ENCODE measurements around the gene PEX14. TPM values are rescaled to one million over a fixed set of nuclear protein-coding genes. Genes with fewer than 3 reads are reported as not detected.

Gene PEX14
- polyA plus RNA-seq, 3 donors: 2.2 to 8.8 (median 2.7) TPM

DNA sequence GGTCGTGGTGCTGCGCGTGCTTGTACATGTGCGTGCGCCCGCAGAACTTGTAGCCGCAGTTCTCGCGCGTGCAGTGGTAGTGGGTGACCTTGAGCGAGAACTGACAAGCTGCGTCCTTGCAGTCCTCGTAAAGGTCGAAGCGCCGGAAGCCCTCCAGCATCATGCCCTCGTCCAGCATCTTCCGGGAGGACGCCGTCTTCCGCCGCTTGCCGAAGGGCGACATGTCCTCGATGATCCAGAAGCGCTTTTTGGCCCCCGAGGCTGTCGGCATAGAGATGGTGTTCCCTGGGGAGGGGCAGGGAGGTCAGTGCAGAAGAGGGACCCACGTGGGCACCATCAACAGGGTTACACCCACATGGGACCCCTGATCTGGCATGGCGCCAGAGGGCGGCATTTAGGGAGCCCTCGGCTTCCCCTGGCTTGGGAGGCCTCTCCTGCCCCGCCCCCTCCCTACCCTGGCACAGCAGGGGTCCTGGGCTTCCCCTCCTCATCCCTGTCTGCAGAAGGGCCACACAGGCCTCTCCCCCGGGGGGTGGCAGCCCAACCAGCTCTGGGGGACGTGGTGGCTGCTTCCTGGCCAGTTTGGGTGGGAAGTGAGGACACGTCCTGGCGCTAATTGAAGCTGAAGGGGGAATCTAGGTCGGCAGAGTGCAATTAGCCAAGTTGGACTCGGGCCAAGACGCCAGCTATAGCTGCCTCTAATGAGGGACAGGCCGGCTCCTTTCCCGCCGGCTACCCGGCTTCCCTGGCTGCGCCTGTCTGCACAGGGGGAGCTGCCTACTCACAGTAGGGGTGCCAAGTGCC, 165.2 kb downstream of the PEX14 start:
- H3K4me3 Mint-ChIP-seq: peak overlapping the region in 1 of 2 donors; percentile 70
- DNase-seq: no peak

DNA sequence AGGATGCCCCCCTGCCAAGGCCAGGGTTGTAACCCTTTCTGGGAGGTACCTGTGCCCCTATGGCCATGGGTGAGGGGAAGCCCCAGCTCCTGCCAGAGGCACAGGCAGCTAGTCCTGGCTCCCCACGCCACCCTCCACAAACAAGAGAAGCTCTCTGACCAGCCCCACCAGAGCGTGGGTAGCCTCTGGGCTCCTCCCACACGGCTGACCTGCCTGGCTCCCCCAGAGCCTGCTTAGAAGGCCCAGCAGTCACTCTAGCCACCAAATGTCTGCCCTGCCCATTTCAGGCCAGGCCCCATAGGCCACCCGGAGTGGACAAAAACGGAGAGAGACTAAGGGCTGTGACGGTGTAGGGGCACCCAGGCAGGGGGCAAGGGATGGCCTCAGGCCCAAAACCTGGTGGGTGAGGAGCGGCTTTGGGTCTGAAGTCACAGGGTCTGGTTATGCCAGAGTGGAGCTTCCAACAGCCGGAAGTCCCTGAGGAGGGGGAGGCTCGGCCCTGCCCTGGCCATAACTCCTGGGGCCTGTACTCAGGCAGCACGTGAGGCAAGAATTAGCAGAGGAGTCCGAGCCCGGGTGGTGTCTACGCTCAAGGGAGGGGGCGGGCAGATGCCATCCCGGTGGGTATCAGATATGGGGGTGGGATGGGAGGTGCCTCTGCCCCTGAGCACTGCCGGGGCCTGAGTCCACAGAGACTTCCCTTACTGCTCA, 166.2 kb downstream of the PEX14 start:
- intact Hi-C loops (cut with micrococcal nuclease): no loop called here
- Histone ChIP-seq H3K4me2 (replicated peaks; ENCODE audit: extremely low read depth, low read length, poor library complexity, severe bottlenecking) (no peak overlapping the region), H2AFZ (ENCODE audit: insufficient read depth, low read depth, low read length, poor library complexity, severe bottlenecking) (no peak overlapping the region), H3K4me3 (replicated peaks in 1 of 3; ENCODE audit: low read depth in 2 of 3, low read length in 3 of 3) (no peak overlapping the region), H3K4me1 (ENCODE audit: control insufficient read depth in 1 of 2, insufficient read depth in 2 of 2, low read length in 2 of 2) (no peaks in the 10 kb centered on the region), H4K20me1 (ENCODE audit: insufficient read depth, low read length) (no peaks in the 10 kb centered on the region), H3K79me2 (ENCODE audit: insufficient read depth, low read length) (no peaks in the 10 kb centered on the region), H3K9ac (ENCODE audit: insufficient read depth, low read length, poor library complexity, severe bottlenecking) (no peak overlapping the region), H3K36me3 (replicated peaks in 1 of 2; ENCODE audit: control insufficient read depth in 1 of 2, insufficient read depth in 2 of 2, low read length in 2 of 2) (no peaks in the 10 kb centered on the region), H3K9me3 (replicated peaks in 1 of 2; ENCODE audit: control insufficient read depth in 1 of 2, insufficient read depth in 1 of 2, low read length in 2 of 2) (no peaks in the 10 kb centered on the region), H3K27me3 (ENCODE audit: control insufficient read depth in 2 of 2, insufficient read depth in 2 of 2, low read length in 2 of 2) (peaks cover 5 to 23% of the 10 kb centered on the region in 2 donors), H3K27ac (ENCODE audit: low read depth in 1 of 2, low read length in 2 of 2) (no peak overlapping the region)
- H3K27me3 Mint-ChIP-seq (ENCODE audit: low read depth in 3 of 3): peaks cover 23 to 37% (median 30%) of the 10 kb centered on the region in 3 donors
- H3K4me3 Mint-ChIP-seq: no peak overlapping the region
- TF ChIP-seq, protein P1, sequence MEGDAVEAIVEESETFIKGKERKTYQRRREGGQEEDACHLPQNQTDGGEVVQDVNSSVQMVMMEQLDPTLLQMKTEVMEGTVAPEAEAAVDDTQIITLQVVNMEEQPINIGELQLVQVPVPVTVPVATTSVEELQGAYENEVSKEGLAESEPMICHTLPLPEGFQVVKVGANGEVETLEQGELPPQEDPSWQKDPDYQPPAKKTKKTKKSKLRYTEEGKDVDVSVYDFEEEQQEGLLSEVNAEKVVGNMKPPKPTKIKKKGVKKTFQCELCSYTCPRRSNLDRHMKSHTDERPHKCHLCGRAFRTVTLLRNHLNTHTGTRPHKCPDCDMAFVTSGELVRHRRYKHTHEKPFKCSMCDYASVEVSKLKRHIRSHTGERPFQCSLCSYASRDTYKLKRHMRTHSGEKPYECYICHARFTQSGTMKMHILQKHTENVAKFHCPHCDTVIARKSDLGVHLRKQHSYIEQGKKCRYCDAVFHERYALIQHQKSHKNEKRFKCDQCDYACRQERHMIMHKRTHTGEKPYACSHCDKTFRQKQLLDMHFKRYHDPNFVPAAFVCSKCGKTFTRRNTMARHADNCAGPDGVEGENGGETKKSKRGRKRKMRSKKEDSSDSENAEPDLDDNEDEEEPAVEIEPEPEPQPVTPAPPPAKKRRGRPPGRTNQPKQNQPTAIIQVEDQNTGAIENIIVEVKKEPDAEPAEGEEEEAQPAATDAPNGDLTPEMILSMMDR (IDR thresholded peaks at IDR 0.05): no peak
- H3K27ac Mint-ChIP-seq: peak overlapping the region in 1 of 7 donors; percentile 69
- peaks cover 0 to 8% of the 10 kb centered on the region in 2 donors for H3K36me3 Mint-ChIP-seq
- 91% methylated on average over 9 of the region's 16 CpGs for WGBS (ENCODE audit: insufficient coverage)
- no peaks in the 10 kb centered on the region for H3K4me1 Mint-ChIP-seq
- H3K9me3 Mint-ChIP-seq: peaks cover 0 to 7% (median 5%) of the 10 kb centered on the region in 7 donors
- DNase-seq: no peak

More for the DNA sequence above, 165.2 kb downstream of the PEX14 start:
- no peak overlapping the region for H3K27ac Mint-ChIP-seq
- H3K4me2 ChIP-seq (replicated peaks; ENCODE audit: extremely low read depth, low read length, poor library complexity, severe bottlenecking): no peak overlapping the region
- no peak overlapping the region for H3K9ac ChIP-seq (ENCODE audit: insufficient read depth, low read length, poor library complexity, severe bottlenecking)
- TF ChIP-seq, protein P1 (IDR thresholded peaks at IDR 0.05): no peak
- peaks cover 0 to 7% (median 5%) of the 10 kb centered on the region in 7 donors for H3K9me3 Mint-ChIP-seq
- peaks cover 0 to 8% of the 10 kb centered on the region in 2 donors for H3K36me3 Mint-ChIP-seq
- no peaks in the 10 kb centered on the region for H3K79me2 ChIP-seq (ENCODE audit: insufficient read depth, low read length)
- no peaks in the 10 kb centered on the region for H3K36me3 ChIP-seq (replicated peaks in 1 of 2; ENCODE audit: control insufficient read depth in 1 of 2, insufficient read depth in 2 of 2, low read length in 2 of 2)
- H3K4me1 ChIP-seq (ENCODE audit: control insufficient read depth in 1 of 2, insufficient read depth in 2 of 2, low read length in 2 of 2): no peaks in the 10 kb centered on the region
- WGBS (ENCODE audit: insufficient coverage): 92% methylated on average over 32 of the region's 45 CpGs
- no peaks in the 10 kb centered on the region for H4K20me1 ChIP-seq (ENCODE audit: insufficient read depth, low read length)
- H3K4me1 Mint-ChIP-seq: no peaks in the 10 kb centered on the region
- H3K9me3 ChIP-seq (replicated peaks in 1 of 2; ENCODE audit: control insufficient read depth in 1 of 2, insufficient read depth in 1 of 2, low read length in 2 of 2): no peaks in the 10 kb centered on the region
- H3K4me3 ChIP-seq (replicated peaks in 1 of 3; ENCODE audit: low read depth in 2 of 3, low read length in 3 of 3): no peak overlapping the region
- H2AFZ ChIP-seq (ENCODE audit: insufficient read depth, low read depth, low read length, poor library complexity, severe bottlenecking): no peak overlapping the region
- intact Hi-C loops (cut with micrococcal nuclease): no loop called here
- no peak overlapping the region for H3K27ac ChIP-seq (ENCODE audit: low read depth in 1 of 2, low read length in 2 of 2)
- peaks cover 23 to 43% (median 34%) of the 10 kb centered on the region in 3 donors for H3K27me3 Mint-ChIP-seq (ENCODE audit: low read depth in 3 of 3)
- H3K27me3 ChIP-seq (ENCODE audit: control insufficient read depth in 2 of 2, insufficient read depth in 2 of 2, low read length in 2 of 2): peaks cover 5 to 23% of the 10 kb centered on the region in 2 donors

Measured in CD14-positive monocyte (primary cell).